ENCODE results near the gene ZCCHC2.

Gene ZCCHC2

GRCh38 chr18:62514570-62514969 lies 8.3 kb upstream of the ZCCHC2 start:
- Histone ChIP-seq H3K4me2 (ENCODE audit: low read length) (no peak overlapping the region), H3K4me3 (ENCODE audit: low read length) (no peak overlapping the region), H3K36me3 (ENCODE audit: insufficient read depth, low read length) (no peaks in the 10 kb centered on the region), H3K9me3 (replicated peaks; ENCODE audit: low read length) (no peaks in the 10 kb centered on the region), H3K27me3 (ENCODE audit: control insufficient read depth, insufficient read depth, low read length) (peaks cover 6% of the 10 kb centered on the region), H3K4me1 (ENCODE audit: control insufficient read depth, insufficient read depth, low read length) (no peaks in the 10 kb centered on the region), H3K9ac (ENCODE audit: low read depth, low read length) (no peak overlapping the region)

- no peak overlapping the region for H3K9ac ChIP-seq (ENCODE audit: low read depth, low read length)
- no peaks in the 10 kb centered on the region for H3K36me3 ChIP-seq (ENCODE audit: insufficient read depth, low read length)
- H3K4me1 ChIP-seq (ENCODE audit: control insufficient read depth, insufficient read depth, low read length): no peaks in the 10 kb centered on the region
- H3K27me3 ChIP-seq (ENCODE audit: control insufficient read depth, insufficient read depth, low read length): peaks cover 9% of the 10 kb centered on the region
- no peaks in the 10 kb centered on the region for H3K9me3 ChIP-seq (replicated peaks; ENCODE audit: low read length)
- no peak overlapping the region for H3K4me2 ChIP-seq (ENCODE audit: low read length)
- H3K4me3 ChIP-seq (ENCODE audit: low read length): no peak overlapping the region
Measured at GRCh38 chr18:62516242-62516641, 6.6 kb upstream of the ZCCHC2 start.

GRCh38 chr18:62518460-62519375 lies 4.1 kb upstream of the ZCCHC2 start:
- Histone ChIP-seq H3K9me3 (replicated peaks; ENCODE audit: low read length) (no peaks in the 10 kb centered on the region), H3K4me3 (ENCODE audit: low read length) (no peak overlapping the region), H3K36me3 (ENCODE audit: insufficient read depth, low read length) (no peaks in the 10 kb centered on the region), H3K27me3 (ENCODE audit: control insufficient read depth, insufficient read depth, low read length) (peaks cover 11% of the 10 kb centered on the region), H3K9ac (ENCODE audit: low read depth, low read length) (no peak overlapping the region), H3K4me2 (ENCODE audit: low read length) (no peak overlapping the region), H3K4me1 (ENCODE audit: control insufficient read depth, insufficient read depth, low read length) (no peaks in the 10 kb centered on the region)

GRCh38 chr18:62519684-62520083 lies 3.1 kb upstream of the ZCCHC2 start:
- Histone ChIP-seq H3K9me3 (replicated peaks; ENCODE audit: low read length) (no peaks in the 10 kb centered on the region), H3K4me1 (ENCODE audit: control insufficient read depth, insufficient read depth, low read length) (no peaks in the 10 kb centered on the region), H3K4me2 (ENCODE audit: low read length) (no peak overlapping the region), H3K36me3 (ENCODE audit: insufficient read depth, low read length) (no peaks in the 10 kb centered on the region), H3K4me3 (ENCODE audit: low read length) (no peak overlapping the region), H3K9ac (ENCODE audit: low read depth, low read length) (no peak overlapping the region), H3K27me3 (ENCODE audit: control insufficient read depth, insufficient read depth, low read length) (peaks cover 11% of the 10 kb centered on the region)

- H3K36me3 ChIP-seq (ENCODE audit: insufficient read depth, low read length): no peaks in the 10 kb centered on the region
- H3K4me2 ChIP-seq (ENCODE audit: low read length): no peak overlapping the region
- no peak overlapping the region for H3K4me3 ChIP-seq (ENCODE audit: low read length)
- no peak overlapping the region for H3K9ac ChIP-seq (ENCODE audit: low read depth, low read length)
- peaks cover 8% of the 10 kb centered on the region for H3K27me3 ChIP-seq (ENCODE audit: control insufficient read depth, insufficient read depth, low read length)
- H3K9me3 ChIP-seq (replicated peaks; ENCODE audit: low read length): no peaks in the 10 kb centered on the region
- H3K4me1 ChIP-seq (ENCODE audit: control insufficient read depth, insufficient read depth, low read length): peaks cover 7% of the 10 kb centered on the region
Measured at GRCh38 chr18:62521082-62521481, 1.7 kb upstream of the ZCCHC2 start.

- peaks cover 10% of the 10 kb centered on the region for H3K4me1 ChIP-seq (ENCODE audit: control insufficient read depth, insufficient read depth, low read length)
- peak overlapping the region; percentile 97 for H3K4me2 ChIP-seq (ENCODE audit: low read length)
- no peaks in the 10 kb centered on the region for H3K9me3 ChIP-seq (replicated peaks; ENCODE audit: low read length)
- peaks cover 5% of the 10 kb centered on the region for H3K27me3 ChIP-seq (ENCODE audit: control insufficient read depth, insufficient read depth, low read length)
- H3K4me3 ChIP-seq (ENCODE audit: low read length): peak overlapping the region; percentile 95
- H3K9ac ChIP-seq (ENCODE audit: low read depth, low read length): no peak overlapping the region
- H3K36me3 ChIP-seq (ENCODE audit: insufficient read depth, low read length): no peaks in the 10 kb centered on the region
Measured at GRCh38 chr18:62521593-62521992, 1.2 kb upstream of the ZCCHC2 start.

- Histone ChIP-seq H3K4me3 (ENCODE audit: low read length) (peak overlapping the region; percentile 95), H3K9ac (ENCODE audit: low read depth, low read length) (peak overlapping the region; percentile 81), H3K9me3 (replicated peaks; ENCODE audit: low read length) (no peaks in the 10 kb centered on the region), H3K4me1 (ENCODE audit: control insufficient read depth, insufficient read depth, low read length) (peaks cover 13% of the 10 kb centered on the region), H3K36me3 (ENCODE audit: insufficient read depth, low read length) (no peaks in the 10 kb centered on the region), H3K4me2 (ENCODE audit: low read length) (peak overlapping the region; percentile 97), H3K27me3 (ENCODE audit: control insufficient read depth, insufficient read depth, low read length) (peaks cover 5% of the 10 kb centered on the region)
Measured at GRCh38 chr18:62522178-62522503, 684 bp upstream of the ZCCHC2 start.

GRCh38 chr18:62523255-62523588 lies 397 bp downstream of the ZCCHC2 start:
- H3K4me1 ChIP-seq (ENCODE audit: control insufficient read depth, insufficient read depth, low read length): peaks cover 14% of the 10 kb centered on the region
- peak overlapping the region; percentile 81 for H3K9ac ChIP-seq (ENCODE audit: low read depth, low read length)
- H3K27me3 ChIP-seq (ENCODE audit: control insufficient read depth, insufficient read depth, low read length): peaks cover 5% of the 10 kb centered on the region
- H3K9me3 ChIP-seq (replicated peaks; ENCODE audit: low read length): no peaks in the 10 kb centered on the region
- H3K36me3 ChIP-seq (ENCODE audit: insufficient read depth, low read length): no peaks in the 10 kb centered on the region
- peak overlapping the region; percentile 97 for H3K4me2 ChIP-seq (ENCODE audit: low read length)
- H3K4me3 ChIP-seq (ENCODE audit: low read length): peak overlapping the region; percentile 95

GRCh38 chr18:62523631-62524439 lies 1.0 kb downstream of the ZCCHC2 start:
- Histone ChIP-seq H3K36me3 (ENCODE audit: insufficient read depth, low read length) (no peaks in the 10 kb centered on the region), H3K27me3 (ENCODE audit: control insufficient read depth, insufficient read depth, low read length) (peaks cover 5% of the 10 kb centered on the region), H3K9ac (ENCODE audit: low read depth, low read length) (peak overlapping the region; percentile 69), H3K4me1 (ENCODE audit: control insufficient read depth, insufficient read depth, low read length) (peaks cover 14% of the 10 kb centered on the region), H3K4me3 (ENCODE audit: low read length) (peak overlapping the region; percentile 91), H3K4me2 (ENCODE audit: low read length) (peak overlapping the region; percentile 100), H3K9me3 (replicated peaks; ENCODE audit: low read length) (no peaks in the 10 kb centered on the region)

GRCh38 chr18:62524440-62525200 lies 1.8 kb downstream of the ZCCHC2 start:
- H3K27me3 ChIP-seq (ENCODE audit: control insufficient read depth, insufficient read depth, low read length): peaks cover 5% of the 10 kb centered on the region
- peak overlapping the region; percentile 69 for H3K9ac ChIP-seq (ENCODE audit: low read depth, low read length)
- peaks cover 14% of the 10 kb centered on the region for H3K4me1 ChIP-seq (ENCODE audit: control insufficient read depth, insufficient read depth, low read length)

GRCh38 chr18:62525608-62526007 lies 2.8 kb downstream of the ZCCHC2 start:
- H3K9me3 ChIP-seq (replicated peaks; ENCODE audit: low read length): no peaks in the 10 kb centered on the region
- H3K27me3 ChIP-seq (ENCODE audit: control insufficient read depth, insufficient read depth, low read length): peaks cover 5% of the 10 kb centered on the region
- H3K9ac ChIP-seq (ENCODE audit: low read depth, low read length): peak overlapping the region; percentile 95
- H3K4me1 ChIP-seq (ENCODE audit: control insufficient read depth, insufficient read depth, low read length): peaks cover 14% of the 10 kb centered on the region
- peak overlapping the region; percentile 96 for H3K4me3 ChIP-seq (ENCODE audit: low read length)
- no peaks in the 10 kb centered on the region for H3K36me3 ChIP-seq (ENCODE audit: insufficient read depth, low read length)
- H3K4me2 ChIP-seq (ENCODE audit: low read length): peak overlapping the region; percentile 100

More at GRCh38 chr18:62524440-62525200, 1.8 kb downstream of the ZCCHC2 start:
- peak overlapping the region; percentile 91 for H3K4me3 ChIP-seq (ENCODE audit: low read length)
- peak overlapping the region; percentile 100 for H3K4me2 ChIP-seq (ENCODE audit: low read length)
- H3K36me3 ChIP-seq (ENCODE audit: insufficient read depth, low read length): no peaks in the 10 kb centered on the region
- H3K9me3 ChIP-seq (replicated peaks; ENCODE audit: low read length): no peaks in the 10 kb centered on the region

Data from skeletal muscle satellite cell (primary cell).